Measurements from ENCODE around the gene GRK5.

The GRK5 gene

DNA sequence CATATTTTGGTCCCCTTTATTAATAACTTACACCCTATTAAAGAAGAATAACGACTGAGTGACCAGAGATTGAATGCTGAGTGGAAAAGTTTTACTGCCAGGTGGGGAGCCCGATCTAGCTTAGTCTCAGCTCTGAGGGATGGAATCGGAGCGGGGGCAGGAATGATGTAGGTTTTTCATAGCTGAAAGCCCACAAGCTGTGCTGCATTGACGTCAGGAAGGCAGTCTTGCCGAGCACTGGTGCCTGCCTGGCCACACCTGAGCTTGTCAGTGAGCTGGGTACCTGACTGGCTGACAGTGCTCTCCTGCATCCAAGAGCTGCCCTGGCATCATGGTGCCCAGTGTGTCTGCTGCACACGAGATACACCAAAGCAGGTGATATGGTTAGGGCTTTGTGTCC, 34.8 kb downstream of the GRK5 start:
- H3K4me3 ChIP-seq (replicated peaks; ENCODE audit: low read depth, low read length), result no peak overlapping the region
- no peak for DNase-seq (ENCODE audit: low read depth)
- TF ChIP-seq, protein P1, sequence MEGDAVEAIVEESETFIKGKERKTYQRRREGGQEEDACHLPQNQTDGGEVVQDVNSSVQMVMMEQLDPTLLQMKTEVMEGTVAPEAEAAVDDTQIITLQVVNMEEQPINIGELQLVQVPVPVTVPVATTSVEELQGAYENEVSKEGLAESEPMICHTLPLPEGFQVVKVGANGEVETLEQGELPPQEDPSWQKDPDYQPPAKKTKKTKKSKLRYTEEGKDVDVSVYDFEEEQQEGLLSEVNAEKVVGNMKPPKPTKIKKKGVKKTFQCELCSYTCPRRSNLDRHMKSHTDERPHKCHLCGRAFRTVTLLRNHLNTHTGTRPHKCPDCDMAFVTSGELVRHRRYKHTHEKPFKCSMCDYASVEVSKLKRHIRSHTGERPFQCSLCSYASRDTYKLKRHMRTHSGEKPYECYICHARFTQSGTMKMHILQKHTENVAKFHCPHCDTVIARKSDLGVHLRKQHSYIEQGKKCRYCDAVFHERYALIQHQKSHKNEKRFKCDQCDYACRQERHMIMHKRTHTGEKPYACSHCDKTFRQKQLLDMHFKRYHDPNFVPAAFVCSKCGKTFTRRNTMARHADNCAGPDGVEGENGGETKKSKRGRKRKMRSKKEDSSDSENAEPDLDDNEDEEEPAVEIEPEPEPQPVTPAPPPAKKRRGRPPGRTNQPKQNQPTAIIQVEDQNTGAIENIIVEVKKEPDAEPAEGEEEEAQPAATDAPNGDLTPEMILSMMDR (IDR thresholded peaks at IDR 0.05; ENCODE audit: low read length, missing control alignments), result no peak

- no peak overlapping the region for H3K4me3 ChIP-seq (replicated peaks; ENCODE audit: low read depth, low read length)
- TF ChIP-seq, protein P1 (IDR thresholded peaks at IDR 0.05; ENCODE audit: low read length, missing control alignments), result no peak
- DNase-seq (ENCODE audit: low read depth), result no peak
Measured at GRCh38 chr10:119243488-119243887, 36.1 kb downstream of the GRK5 start.

- TF ChIP-seq, protein P1 (IDR thresholded peaks at IDR 0.05; ENCODE audit: low read length, missing control alignments), result no peak
- no peak for DNase-seq (ENCODE audit: low read depth)
- no peak overlapping the region for H3K4me3 ChIP-seq (replicated peaks; ENCODE audit: low read depth, low read length)
Measured at GRCh38 chr10:119243967-119244366, 36.6 kb downstream of the GRK5 start.

DNA sequence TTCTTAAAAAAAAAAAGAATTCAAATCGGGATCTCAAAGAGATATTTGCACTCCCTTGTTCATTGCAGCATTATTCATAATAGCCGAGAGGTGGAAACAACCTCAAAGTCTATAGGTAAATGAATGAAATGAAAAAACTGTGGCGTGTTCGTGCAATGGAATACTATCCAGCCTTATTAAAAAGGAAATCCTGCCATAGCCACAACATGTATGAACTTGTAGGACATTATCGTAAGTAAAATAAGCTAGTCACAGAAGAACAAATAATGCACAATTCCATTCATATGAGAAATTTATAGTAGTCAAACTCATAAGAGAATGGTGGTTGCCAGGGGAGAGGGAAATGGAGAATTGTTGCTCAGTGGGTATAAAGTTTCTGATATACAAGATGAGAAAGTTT, 37.9 kb downstream of the GRK5 start:
- DNase-seq (ENCODE audit: low read depth), result no peak
- TF ChIP-seq, protein P1 (IDR thresholded peaks at IDR 0.05; ENCODE audit: low read length, missing control alignments), result no peak
- no peak overlapping the region for H3K4me3 ChIP-seq (replicated peaks; ENCODE audit: low read depth, low read length)

- peak; percentile 88 for DNase-seq (ENCODE audit: low read depth)
- TF ChIP-seq, protein P1 (IDR thresholded peaks at IDR 0.05; ENCODE audit: low read length, missing control alignments), result no peak
- no peak overlapping the region for H3K4me3 ChIP-seq (replicated peaks; ENCODE audit: low read depth, low read length)
Measured at GRCh38 chr10:119246862-119247549, 39.6 kb downstream of the GRK5 start.

DNA sequence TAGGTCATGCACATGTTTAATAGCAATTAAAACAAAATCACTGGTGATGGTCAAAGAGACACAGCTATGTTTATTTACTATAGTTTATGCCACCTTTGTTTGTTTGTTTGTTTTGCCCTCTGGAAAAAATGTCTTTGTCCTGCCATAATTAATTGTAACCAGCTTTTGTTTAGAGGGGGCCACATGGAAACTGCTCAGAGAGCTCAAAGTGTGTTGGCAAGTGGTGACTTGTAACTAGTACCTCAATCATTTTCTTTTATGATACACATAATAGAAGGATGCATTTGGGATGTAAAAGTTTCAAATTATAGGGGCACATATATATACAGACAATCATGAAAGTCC, 40.2 kb downstream of the GRK5 start:
- no peak overlapping the region for H3K4me3 ChIP-seq (replicated peaks; ENCODE audit: low read depth, low read length)
- TF ChIP-seq, protein P1 (IDR thresholded peaks at IDR 0.05; ENCODE audit: low read length, missing control alignments), result no peak
- no peak for DNase-seq (ENCODE audit: low read depth)

GRCh38 chr10:119248184-119248583, 40.8 kb downstream of the GRK5 start:
- no peak overlapping the region for H3K4me3 ChIP-seq (replicated peaks; ENCODE audit: low read depth, low read length)
- TF ChIP-seq, protein P1 (IDR thresholded peaks at IDR 0.05; ENCODE audit: low read length, missing control alignments), result no peak
- no peak for DNase-seq (ENCODE audit: low read depth)

Data from fibroblast of pulmonary artery (primary cell).